ENCODE results near the gene TAF11L10. TPM values are rescaled to one million over a fixed set of nuclear protein-coding genes. Genes with fewer than 3 reads are reported as not detected.
"Not testable (repeated sequence)": the region's sequence is repeated elsewhere in the genome, so short reads cannot be mapped to it uniquely, and the experiment has no call there.

The TAF11L10 gene
- total RNA-seq, 2 experiments from 2014 or later: not detected

DNA sequence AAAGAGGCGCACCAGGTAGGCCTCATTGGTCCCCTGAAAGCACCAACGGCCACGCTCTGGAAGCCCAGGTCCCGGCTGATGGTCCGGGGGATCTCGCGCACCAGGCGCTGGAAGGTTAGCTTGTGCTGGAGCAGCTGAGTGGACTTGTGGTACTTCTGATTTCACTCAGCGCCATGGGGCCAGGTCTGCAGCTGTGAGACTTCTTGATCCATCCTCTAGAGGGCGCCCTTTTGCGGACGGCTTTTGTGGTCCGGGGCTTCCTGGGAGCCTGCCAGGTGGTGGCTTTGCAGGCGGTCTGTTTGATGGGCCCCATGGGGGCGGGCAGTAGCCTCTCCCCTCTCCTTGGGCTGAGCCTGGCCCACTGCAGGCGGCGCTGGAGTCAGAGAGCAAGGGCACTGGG lies 23.0 kb upstream of the TAF11L10 start:
- TF ChIP-seq EZH2phosphoT487 (IDR thresholded peaks at IDR 0.05; ENCODE audit: borderline replicate concordance, low read depth, low read length): no peak
- TF ChIP-seq, protein P1, sequence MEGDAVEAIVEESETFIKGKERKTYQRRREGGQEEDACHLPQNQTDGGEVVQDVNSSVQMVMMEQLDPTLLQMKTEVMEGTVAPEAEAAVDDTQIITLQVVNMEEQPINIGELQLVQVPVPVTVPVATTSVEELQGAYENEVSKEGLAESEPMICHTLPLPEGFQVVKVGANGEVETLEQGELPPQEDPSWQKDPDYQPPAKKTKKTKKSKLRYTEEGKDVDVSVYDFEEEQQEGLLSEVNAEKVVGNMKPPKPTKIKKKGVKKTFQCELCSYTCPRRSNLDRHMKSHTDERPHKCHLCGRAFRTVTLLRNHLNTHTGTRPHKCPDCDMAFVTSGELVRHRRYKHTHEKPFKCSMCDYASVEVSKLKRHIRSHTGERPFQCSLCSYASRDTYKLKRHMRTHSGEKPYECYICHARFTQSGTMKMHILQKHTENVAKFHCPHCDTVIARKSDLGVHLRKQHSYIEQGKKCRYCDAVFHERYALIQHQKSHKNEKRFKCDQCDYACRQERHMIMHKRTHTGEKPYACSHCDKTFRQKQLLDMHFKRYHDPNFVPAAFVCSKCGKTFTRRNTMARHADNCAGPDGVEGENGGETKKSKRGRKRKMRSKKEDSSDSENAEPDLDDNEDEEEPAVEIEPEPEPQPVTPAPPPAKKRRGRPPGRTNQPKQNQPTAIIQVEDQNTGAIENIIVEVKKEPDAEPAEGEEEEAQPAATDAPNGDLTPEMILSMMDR (conservative IDR thresholded peaks at IDR 0.05; ENCODE audit: low read length): peak; percentile 66
- Histone ChIP-seq H3K4me2 (ENCODE audit: low read length) (no peak overlapping the region), H4K20me1 (ENCODE audit: insufficient read depth, low read length) (no peaks in the 10 kb centered on the region), H3K9me2 (ENCODE audit: insufficient read depth, low read length) (no peaks in the 10 kb centered on the region), H3K79me2 (ENCODE audit: insufficient read depth, low read depth, low read length) (no peaks in the 10 kb centered on the region), H3K27ac (ENCODE audit: low read depth, low read length, poor library complexity, severe bottlenecking) (no peak overlapping the region), H3K9me3 (ENCODE audit: low read length) (no peaks in the 10 kb centered on the region), H3K36me3 (ENCODE audit: insufficient read depth, low read length) (no peaks in the 10 kb centered on the region), H2AFZ (ENCODE audit: low read length) (no peak overlapping the region), H3K4me3 (ENCODE audit: low read depth, low read length, poor library complexity, severe bottlenecking) (no peak overlapping the region), H3K4me1 (ENCODE audit: insufficient read depth, low read length, poor library complexity, severe bottlenecking) (no peaks in the 10 kb centered on the region)
- ChIA-PET POLR2A (no interaction called here), CTCF (ENCODE audit: unreplicated experiment) (no interaction called here)
- DNase-seq (ENCODE audit: low spot score): no peak
- intact Hi-C loops (cut with micrococcal nuclease; ENCODE audit: unreplicated experiment): no loop called here
- BruUV-seq (replicated peaks): no TSS peak

GRCh38 chr5:17619354-17619753 lies 21.7 kb upstream of the TAF11L10 start:
- H3K36me3 ChIP-seq (ENCODE audit: insufficient read depth, low read length): no peaks in the 10 kb centered on the region
- no peak for DNase-seq (ENCODE audit: low spot score)
- CTCF ChIA-PET (ENCODE audit: unreplicated experiment): no interaction called here
- intact Hi-C loops (cut with micrococcal nuclease; ENCODE audit: unreplicated experiment): no loop called here
- TF ChIP-seq, protein P1 (conservative IDR thresholded peaks at IDR 0.05; ENCODE audit: low read length): no peak
- no peak for TF ChIP-seq EZH2phosphoT487 (IDR thresholded peaks at IDR 0.05; ENCODE audit: borderline replicate concordance, low read depth, low read length)
- no peak overlapping the region for H3K4me3 ChIP-seq (ENCODE audit: low read depth, low read length, poor library complexity, severe bottlenecking)
- no peaks in the 10 kb centered on the region for H4K20me1 ChIP-seq (ENCODE audit: insufficient read depth, low read length)
- no TSS peak for BruUV-seq (replicated peaks)
- POLR2A ChIA-PET: no interaction called here
- H3K4me1 ChIP-seq (ENCODE audit: insufficient read depth, low read length, poor library complexity, severe bottlenecking): no peaks in the 10 kb centered on the region
- H3K9me3 ChIP-seq (ENCODE audit: low read length): no peaks in the 10 kb centered on the region
- no peaks in the 10 kb centered on the region for H3K9me2 ChIP-seq (ENCODE audit: insufficient read depth, low read length)
- no peak overlapping the region for H2AFZ ChIP-seq (ENCODE audit: low read length)
- H3K27ac ChIP-seq (ENCODE audit: low read depth, low read length, poor library complexity, severe bottlenecking): no peak overlapping the region
- H3K4me2 ChIP-seq (ENCODE audit: low read length): no peak overlapping the region
- no peaks in the 10 kb centered on the region for H3K79me2 ChIP-seq (ENCODE audit: insufficient read depth, low read depth, low read length)

DNA sequence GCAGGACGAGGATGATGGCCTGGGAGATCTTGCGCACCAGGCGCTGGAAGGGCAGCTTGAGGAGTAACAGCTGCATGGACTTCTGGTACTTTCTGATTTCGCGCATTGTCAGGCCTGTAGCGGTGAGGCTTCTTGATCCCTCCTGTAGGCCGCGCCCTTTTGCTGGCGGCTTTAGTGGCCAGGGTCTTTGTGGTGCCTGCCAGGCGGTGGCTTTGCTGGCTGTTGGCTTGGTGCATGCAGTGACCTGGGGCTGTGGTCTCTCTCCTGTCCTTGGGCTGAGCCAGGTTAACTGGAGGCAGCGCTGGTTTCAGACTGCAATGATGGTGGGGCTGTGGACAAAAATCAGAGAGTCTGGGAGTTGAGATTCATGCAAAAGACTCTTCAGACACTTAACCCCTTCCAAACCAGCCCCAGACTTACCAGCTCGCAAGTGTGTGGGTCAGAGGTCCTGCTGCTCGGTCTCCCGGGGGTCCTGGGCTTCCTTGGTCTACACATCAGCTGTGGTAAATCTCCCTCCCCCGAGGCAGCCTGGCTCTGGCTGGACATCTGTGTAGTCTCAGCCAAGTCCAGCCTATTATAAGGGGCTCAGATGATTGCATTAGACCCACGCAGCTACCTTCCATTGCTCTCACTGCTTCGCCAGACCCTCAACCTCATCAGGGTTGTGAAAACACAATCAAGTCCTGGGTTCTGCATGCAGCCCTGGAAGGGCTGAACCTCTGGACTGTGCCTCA lies 17.4 kb upstream of the TAF11L10 start:
- H3K4me1 ChIP-seq (ENCODE audit: insufficient read depth, low read length, poor library complexity, severe bottlenecking): no peaks in the 10 kb centered on the region
- H3K4me3 ChIP-seq (ENCODE audit: low read depth, low read length, poor library complexity, severe bottlenecking): no peak overlapping the region
- H3K4me2 ChIP-seq (ENCODE audit: low read length): no peak overlapping the region
- no peaks in the 10 kb centered on the region for H3K36me3 ChIP-seq (ENCODE audit: insufficient read depth, low read length)
- H4K20me1 ChIP-seq (ENCODE audit: insufficient read depth, low read length): no peaks in the 10 kb centered on the region
- POLR2A ChIA-PET: no interaction called here
- TF ChIP-seq, protein P1 (conservative IDR thresholded peaks at IDR 0.05; ENCODE audit: low read length): no peak
- no peak for TF ChIP-seq EZH2phosphoT487 (IDR thresholded peaks at IDR 0.05; ENCODE audit: borderline replicate concordance, low read depth, low read length)
- CTCF ChIA-PET (ENCODE audit: unreplicated experiment): no interaction called here
- H2AFZ ChIP-seq (ENCODE audit: low read length): no peak overlapping the region
- DNase-seq (ENCODE audit: low spot score): no peak
- H3K9me2 ChIP-seq (ENCODE audit: insufficient read depth, low read length): no peaks in the 10 kb centered on the region
- no peaks in the 10 kb centered on the region for H3K79me2 ChIP-seq (ENCODE audit: insufficient read depth, low read depth, low read length)
- H3K27ac ChIP-seq (ENCODE audit: low read depth, low read length, poor library complexity, severe bottlenecking): no peak overlapping the region
- no TSS peak for BruUV-seq (replicated peaks)
- H3K9me3 ChIP-seq (ENCODE audit: low read length): no peaks in the 10 kb centered on the region
- intact Hi-C loops (cut with micrococcal nuclease; ENCODE audit: unreplicated experiment): no loop called here

DNA sequence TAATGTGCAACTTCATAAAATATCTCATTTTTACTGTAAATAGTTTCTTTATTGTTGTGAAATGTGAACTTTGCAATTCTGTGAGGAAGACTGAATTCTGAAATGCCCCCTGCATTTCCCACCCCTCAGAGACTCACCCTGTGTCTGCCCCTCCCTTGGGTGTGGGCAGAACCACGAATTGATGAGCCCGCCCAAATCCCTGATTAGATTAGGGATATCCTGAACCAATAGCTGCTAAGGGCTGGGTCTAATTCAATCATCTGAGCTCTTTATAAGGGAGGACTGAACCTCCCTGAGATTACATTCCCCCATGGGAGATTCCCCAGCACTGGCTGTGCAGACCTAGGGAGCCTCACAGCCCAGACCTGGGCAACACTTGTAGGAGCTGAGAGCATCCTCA lies 12.5 kb upstream of the TAF11L10 start, which contains the start of gene TAF11L12:
TSS of gene TAF11L12 (plus strand) at position 301 of the 400 bp plus-strand sequence.
- intact Hi-C loops (cut with micrococcal nuclease; ENCODE audit: unreplicated experiment); POLR2A ChIA-PET; CTCF ChIA-PET (ENCODE audit: unreplicated experiment): not testable (repeated sequence)

More for the DNA sequence above, 12.5 kb upstream of the TAF11L10 start, which contains the start of gene TAF11L12:
- not testable (repeated sequence) for H3K9me2 ChIP-seq (ENCODE audit: insufficient read depth, low read length); DNase-seq (ENCODE audit: low spot score); H3K79me2 ChIP-seq (ENCODE audit: insufficient read depth, low read depth, low read length); H3K4me2 ChIP-seq (ENCODE audit: low read length); H3K4me3 ChIP-seq (ENCODE audit: low read depth, low read length, poor library complexity, severe bottlenecking); H3K36me3 ChIP-seq (ENCODE audit: insufficient read depth, low read length); H3K27ac ChIP-seq (ENCODE audit: low read depth, low read length, poor library complexity, severe bottlenecking); BruUV-seq (replicated peaks); H3K9me3 ChIP-seq (ENCODE audit: low read length); H3K4me1 ChIP-seq (ENCODE audit: insufficient read depth, low read length, poor library complexity, severe bottlenecking); H4K20me1 ChIP-seq (ENCODE audit: insufficient read depth, low read length); H2AFZ ChIP-seq (ENCODE audit: low read length)
